Measurements from ENCODE around the gene ZFP69B.

DNA sequence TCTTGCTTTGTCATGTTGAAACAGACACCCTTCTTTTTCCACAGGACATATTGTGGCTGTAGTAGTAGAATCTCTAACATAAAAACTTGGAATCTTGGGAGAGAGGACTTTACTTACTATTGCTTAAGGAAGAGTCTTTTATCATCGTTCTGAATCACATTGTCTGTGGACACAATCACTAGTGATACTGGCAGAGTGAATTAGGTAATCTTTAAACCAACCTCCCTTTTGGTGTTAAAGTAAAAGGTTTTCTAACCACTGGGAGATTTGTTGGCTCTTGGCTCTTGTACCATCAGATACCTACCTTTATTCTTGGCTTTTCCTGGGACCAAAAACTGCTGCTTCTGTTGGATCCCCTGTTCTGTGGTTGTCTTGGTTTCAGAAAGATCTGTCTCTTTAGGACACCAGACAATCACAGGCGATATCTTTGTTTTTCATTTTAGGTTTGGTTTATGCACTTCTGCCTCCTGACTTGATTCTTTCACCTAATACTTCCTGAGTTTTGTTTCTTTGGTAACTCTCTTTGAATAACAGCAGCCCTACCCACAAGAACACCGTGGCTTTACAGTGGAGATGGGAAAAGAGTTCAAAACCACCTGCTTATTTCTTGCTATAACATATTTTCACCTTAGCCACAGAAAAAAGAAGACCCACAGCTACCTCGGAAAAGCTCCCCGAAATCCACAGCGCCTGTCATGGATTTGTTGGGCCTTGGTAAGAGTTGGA is 36.6 kb upstream of the ZFP69B start:
- TF ChIP-seq, protein P1, sequence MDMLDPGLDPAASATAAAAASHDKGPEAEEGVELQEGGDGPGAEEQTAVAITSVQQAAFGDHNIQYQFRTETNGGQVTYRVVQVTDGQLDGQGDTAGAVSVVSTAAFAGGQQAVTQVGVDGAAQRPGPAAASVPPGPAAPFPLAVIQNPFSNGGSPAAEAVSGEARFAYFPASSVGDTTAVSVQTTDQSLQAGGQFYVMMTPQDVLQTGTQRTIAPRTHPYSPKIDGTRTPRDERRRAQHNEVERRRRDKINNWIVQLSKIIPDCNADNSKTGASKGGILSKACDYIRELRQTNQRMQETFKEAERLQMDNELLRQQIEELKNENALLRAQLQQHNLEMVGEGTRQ (IDR thresholded peaks at IDR 0.05; ENCODE audit: low read depth, low read length): no peak
- TF ChIP-seq CHD1 (IDR thresholded peaks at IDR 0.05; ENCODE audit: low read depth, low read length): no peak
- TF ChIP-seq POLR2A (IDR thresholded peaks at IDR 0.05; ENCODE audit: low read depth, low read length): no peak
- TF ChIP-seq, protein P2, sequence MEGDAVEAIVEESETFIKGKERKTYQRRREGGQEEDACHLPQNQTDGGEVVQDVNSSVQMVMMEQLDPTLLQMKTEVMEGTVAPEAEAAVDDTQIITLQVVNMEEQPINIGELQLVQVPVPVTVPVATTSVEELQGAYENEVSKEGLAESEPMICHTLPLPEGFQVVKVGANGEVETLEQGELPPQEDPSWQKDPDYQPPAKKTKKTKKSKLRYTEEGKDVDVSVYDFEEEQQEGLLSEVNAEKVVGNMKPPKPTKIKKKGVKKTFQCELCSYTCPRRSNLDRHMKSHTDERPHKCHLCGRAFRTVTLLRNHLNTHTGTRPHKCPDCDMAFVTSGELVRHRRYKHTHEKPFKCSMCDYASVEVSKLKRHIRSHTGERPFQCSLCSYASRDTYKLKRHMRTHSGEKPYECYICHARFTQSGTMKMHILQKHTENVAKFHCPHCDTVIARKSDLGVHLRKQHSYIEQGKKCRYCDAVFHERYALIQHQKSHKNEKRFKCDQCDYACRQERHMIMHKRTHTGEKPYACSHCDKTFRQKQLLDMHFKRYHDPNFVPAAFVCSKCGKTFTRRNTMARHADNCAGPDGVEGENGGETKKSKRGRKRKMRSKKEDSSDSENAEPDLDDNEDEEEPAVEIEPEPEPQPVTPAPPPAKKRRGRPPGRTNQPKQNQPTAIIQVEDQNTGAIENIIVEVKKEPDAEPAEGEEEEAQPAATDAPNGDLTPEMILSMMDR (conservative IDR thresholded peaks at IDR 0.05; ENCODE audit: low read depth, low read length): no peak
- TF ChIP-seq RFX5 (IDR thresholded peaks at IDR 0.05; ENCODE audit: low read depth, low read length): no peak
- no peak for TF ChIP-seq RCOR1 (IDR thresholded peaks at IDR 0.05; ENCODE audit: insufficient replicate concordance, low read length)
- TF ChIP-seq MAZ (IDR thresholded peaks at IDR 0.05; ENCODE audit: borderline replicate concordance, low read depth, low read length): no peak
- TF ChIP-seq, protein P3, sequence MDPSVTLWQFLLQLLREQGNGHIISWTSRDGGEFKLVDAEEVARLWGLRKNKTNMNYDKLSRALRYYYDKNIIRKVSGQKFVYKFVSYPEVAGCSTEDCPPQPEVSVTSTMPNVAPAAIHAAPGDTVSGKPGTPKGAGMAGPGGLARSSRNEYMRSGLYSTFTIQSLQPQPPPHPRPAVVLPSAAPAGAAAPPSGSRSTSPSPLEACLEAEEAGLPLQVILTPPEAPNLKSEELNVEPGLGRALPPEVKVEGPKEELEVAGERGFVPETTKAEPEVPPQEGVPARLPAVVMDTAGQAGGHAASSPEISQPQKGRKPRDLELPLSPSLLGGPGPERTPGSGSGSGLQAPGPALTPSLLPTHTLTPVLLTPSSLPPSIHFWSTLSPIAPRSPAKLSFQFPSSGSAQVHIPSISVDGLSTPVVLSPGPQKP (IDR thresholded peaks at IDR 0.05; ENCODE audit: borderline replicate concordance, low read depth, low read length): no peak
- TF ChIP-seq MAFK (IDR thresholded peaks at IDR 0.05; ENCODE audit: low read depth, low read length): no peak
- no peak for TF ChIP-seq FOS (IDR thresholded peaks at IDR 0.05; ENCODE audit: low read depth, low read length)
- TF ChIP-seq SMC3 (IDR thresholded peaks at IDR 0.05; ENCODE audit: low read depth, low read length): no peak
- no peak for TF ChIP-seq RAD21 (IDR thresholded peaks at IDR 0.05; ENCODE audit: low read length)
- no peak for TF ChIP-seq BHLHE40 (IDR thresholded peaks at IDR 0.05; ENCODE audit: low read depth, low read length)
